GM19035 (cell line): ENCODE data around the gene TIGD7.
"Not testable (repeated sequence)": the region's sequence is repeated elsewhere in the genome, so short reads cannot be mapped to it uniquely, and the experiment has no call there.

ENCODE experiments used
- ATAC-seq: cut with Tn5 transposase; IDR thresholded peaks from one replicate; pipeline ENCODE4 v1.9.1; 2021; ENCODE audit not compliant: unreplicated experiment

The TIGD7 gene

GRCh38 chr16:3282730-3283542 lies 22.3 kb downstream of the TIGD7 start, which contains the start of gene ZNF263:
Gene ZNF263, plus strand, starts transcription at chr16:3283491. Its CDS starts 328 bp downstream, at chr16:3283819.
- ATAC-seq: peak; percentile 85

GRCh38 chr16:3282103-3282729 lies 23.0 kb downstream of the TIGD7 start:
- ATAC-seq: peak; percentile 14

GRCh38 chr16:3281222-3281820 lies 23.9 kb downstream of the TIGD7 start:
- no peak for ATAC-seq

GRCh38 chr16:3276679-3277078 lies 28.6 kb downstream of the TIGD7 start:
- no peak for ATAC-seq

- no peak for ATAC-seq
Observed at GRCh38 chr16:3274947-3275346, 30.3 kb downstream of the TIGD7 start.

- ATAC-seq: no peak
Observed at GRCh38 chr16:3274490-3274889, 30.7 kb downstream of the TIGD7 start.

GRCh38 chr16:3271281-3271680 lies 33.9 kb downstream of the TIGD7 start:
- not testable (repeated sequence) for ATAC-seq

- not testable (repeated sequence) for ATAC-seq
Observed at GRCh38 chr16:3270718-3271117, 34.5 kb downstream of the TIGD7 start.

GRCh38 chr16:3268294-3268693 lies 36.9 kb downstream of the TIGD7 start:
- no peak for ATAC-seq

- ATAC-seq: no peak
Observed at GRCh38 chr16:3266873-3267537, 38.2 kb downstream of the TIGD7 start.

- ATAC-seq: peak; percentile 88
Observed at GRCh38 chr16:3264137-3265036, 40.8 kb downstream of the TIGD7 start.

- no peak for ATAC-seq
Observed at GRCh38 chr16:3262517-3262916, 42.7 kb downstream of the TIGD7 start.

- no peak for ATAC-seq
Observed at GRCh38 chr16:3259836-3260235, 45.4 kb downstream of the TIGD7 start.

- no peak for ATAC-seq
Observed at GRCh38 chr16:3256866-3257465, 48.3 kb downstream of the TIGD7 start.

- no peak for ATAC-seq
Observed at GRCh38 chr16:3256146-3256865, 48.9 kb downstream of the TIGD7 start, which contains the start of gene MEFV. Gene MEFV, minus strand, starts transcription at chr16:3256633. Its CDS starts 46 bp downstream, at chr16:3256587.

GRCh38 chr16:3254309-3254708 lies 50.9 kb downstream of the TIGD7 start:
- no peak for ATAC-seq

GRCh38 chr16:3252967-3253366 lies 52.3 kb downstream of the TIGD7 start:
- ATAC-seq: no peak

GRCh38 chr16:3249451-3249850 lies 55.8 kb downstream of the TIGD7 start:
- no peak for ATAC-seq

GRCh38 chr16:3249020-3249419 lies 56.2 kb downstream of the TIGD7 start:
- ATAC-seq: no peak
